Neutrophil (primary cell): ENCODE measurements around the gene CACNA1E.

ENCODE experiments used
- H3K27ac ChIP-seq: fragments of 200-600 bp; sonication (generic); 2 replicates; pipeline ENCODE4 v1.5.1; 2016; ENCODE audit warnings: mild to moderate bottlenecking, moderate library complexity
- H3K27me3 ChIP-seq: fragments of 200-600 bp; sonication (generic); 2 replicates; pipeline ENCODE4 v1.6.0; 2016; ENCODE audit warnings: mild to moderate bottlenecking
- H3K36me3 ChIP-seq: fragments of 200-600 bp; sonication (generic); 2 replicates; pipeline ENCODE4 v1.5.1; 2017
- H3K4me1 ChIP-seq, 2 experiments: fragments of 200-600 bp in 1 of 2; sonication (generic) in 1 of 2; 1 replicate in 1 of 2; 2 replicates in 1 of 2; pipeline versions ENCODE4 v1.5.1 to v1.6.1; 2013 to 2016; ENCODE audit warnings: low read depth in 1 of 2, low read length in 1 of 2, mild to moderate bottlenecking in 1 of 2, moderate library complexity in 1 of 2; ENCODE audit not compliant: control insufficient read depth in 1 of 2, insufficient read depth in 1 of 2
- H3K4me3 ChIP-seq, 2 experiments: fragments of 200-600 bp in 1 of 2; sonication (generic) in 1 of 2; 1 replicate in 1 of 2; 2 replicates in 1 of 2; pipeline ENCODE4 v1.5.1; 2013 to 2016; ENCODE audit warnings: low read depth in 1 of 2, low read length in 1 of 2, mild to moderate bottlenecking in 1 of 2, moderate library complexity in 1 of 2
- H3K9me3 ChIP-seq: fragments of 200-600 bp; sonication (generic); 2 replicates; pipeline ENCODE4 v1.5.1; 2016
- CTCF ChIP-seq: fragments of 200-600 bp; sonication (generic); IDR thresholded peaks from 2 replicates; pipeline ENCODE4 v1.5.1; 2016; ENCODE audit warnings: antibody characterized with exemption

CACNA1E gene

GRCh38 chr1:181812208-181812607 lies 328.9 kb downstream of the CACNA1E start:
- TF ChIP-seq CTCF, result no peak
- no peak overlapping the region for H3K27ac ChIP-seq
- H3K9me3 ChIP-seq, result no peaks in the 10 kb centered on the region
- no peaks in the 10 kb centered on the region for H3K4me1 ChIP-seq
- no peaks in the 10 kb centered on the region for H3K27me3 ChIP-seq
- no peaks in the 10 kb centered on the region for H3K36me3 ChIP-seq
- H3K4me3 ChIP-seq, result no peak overlapping the region

- H3K27me3 ChIP-seq, result no peaks in the 10 kb centered on the region
- no peak overlapping the region for H3K27ac ChIP-seq
- H3K9me3 ChIP-seq, result no peaks in the 10 kb centered on the region
- no peak for TF ChIP-seq CTCF
- H3K4me3 ChIP-seq, result no peak overlapping the region
- H3K4me1 ChIP-seq, result no peaks in the 10 kb centered on the region
- H3K36me3 ChIP-seq, result no peaks in the 10 kb centered on the region
Measured at GRCh38 chr1:181813266-181813665, 329.9 kb downstream of the CACNA1E start.

GRCh38 chr1:181816608-181817007 lies 333.3 kb downstream of the CACNA1E start:
- Histone ChIP-seq H3K4me3 (no peak overlapping the region), H3K9me3 (no peaks in the 10 kb centered on the region), H3K27me3 (no peaks in the 10 kb centered on the region), H3K36me3 (no peaks in the 10 kb centered on the region), H3K27ac (no peak overlapping the region), H3K4me1 (no peaks in the 10 kb centered on the region)
- TF ChIP-seq CTCF, result no peak

GRCh38 chr1:181817091-181817490 lies 333.8 kb downstream of the CACNA1E start:
- no peaks in the 10 kb centered on the region for H3K36me3 ChIP-seq
- TF ChIP-seq CTCF, result no peak
- no peak overlapping the region for H3K27ac ChIP-seq
- no peaks in the 10 kb centered on the region for H3K27me3 ChIP-seq
- H3K9me3 ChIP-seq, result no peaks in the 10 kb centered on the region
- H3K4me1 ChIP-seq, result no peaks in the 10 kb centered on the region
- no peak overlapping the region for H3K4me3 ChIP-seq

GRCh38 chr1:181818459-181818858 lies 335.1 kb downstream of the CACNA1E start:
- TF ChIP-seq CTCF, result no peak
- H3K4me1 ChIP-seq, result no peaks in the 10 kb centered on the region
- no peaks in the 10 kb centered on the region for H3K27me3 ChIP-seq

GRCh38 chr1:181818943-181819342 lies 335.6 kb downstream of the CACNA1E start:
- Histone ChIP-seq H3K27ac (no peak overlapping the region), H3K36me3 (no peaks in the 10 kb centered on the region), H3K9me3 (no peaks in the 10 kb centered on the region), H3K4me1 (no peaks in the 10 kb centered on the region), H3K4me3 (no peak overlapping the region), H3K27me3 (no peaks in the 10 kb centered on the region)
- no peak for TF ChIP-seq CTCF

More at GRCh38 chr1:181818459-181818858, 335.1 kb downstream of the CACNA1E start:
- Histone ChIP-seq H3K4me3 (no peak overlapping the region), H3K27ac (no peak overlapping the region), H3K36me3 (no peaks in the 10 kb centered on the region), H3K9me3 (no peaks in the 10 kb centered on the region)
